RWPE1 (cell line): ENCODE measurements around the gene ENAH.
"Not testable (repeated sequence)": the region's sequence is repeated elsewhere in the genome, so short reads cannot be mapped to it uniquely, and the experiment has no call there.

Experiments
- CTCF ChIA-PET: fragments of 350-600 bp; sonication (Branson Sonifier 250); formaldehyde crosslinking; extraction: SDS; loops from one replicate; lab custom pipeline; 2021; lab: Yijun Ruan, JAX
- POLR2A ChIA-PET: fragments of 400-600 bp; formaldehyde crosslinking; extraction: SDS; loops from one replicate; lab custom pipeline; 2020; ENCODE audit warnings: antibody characterized with exemption; ENCODE audit not compliant: low non-redundant PET; lab: Yijun Ruan, JAX
- DNase-seq: peaks from one replicate; pipeline ENCODE4 v3.0.0; 2012; ENCODE audit warnings: low spot score
- H3K27ac ChIP-seq: fragments of 450-650 bp; 2 replicates; pipeline ENCODE4 v1.5.1; 2017
- CTCF ChIP-seq: fragments of 450-650 bp; conservative IDR thresholded peaks from 2 replicates; pipeline ENCODE4 v1.5.1; 2017; ENCODE audit warnings: low read depth, mild to moderate bottlenecking

The ENAH gene

GRCh38 chr1:225638853-225639252, 14.1 kb downstream of the ENAH start:
- H3K27ac ChIP-seq = no peak overlapping the region
- no peak for TF ChIP-seq CTCF
- DNase-seq = no peak
- ChIA-PET POLR2A (no interaction called here), CTCF (no interaction called here)

GRCh38 chr1:225637651-225638199, 15.2 kb downstream of the ENAH start:
- H3K27ac ChIP-seq = no peak overlapping the region
- no peak for DNase-seq
- TF ChIP-seq CTCF = no peak
- ChIA-PET POLR2A (no interaction called here), CTCF (interaction anchor here (0.6 to 1.0 kb wide), 4 partner anchors 16 to 135 kb away, joined by 3 to 5 read pairs (median 4); no protein-coding TSS in a partner anchor)

- POLR2A ChIA-PET, DNase-seq, H3K27ac ChIP-seq: not testable (repeated sequence)
- CTCF ChIA-PET = interaction anchor here (0.9 to 1.0 kb wide), 2 partner anchors 122 to 136 kb away, joined by 3 to 5 read pairs; no protein-coding TSS in a partner anchor
Observed at GRCh38 chr1:225636992-225637391, 15.9 kb downstream of the ENAH start.

GRCh38 chr1:225635649-225636048, 17.3 kb downstream of the ENAH start:
- CTCF ChIA-PET = no interaction called here
- H3K27ac ChIP-seq = no peak overlapping the region
- TF ChIP-seq CTCF = no peak
- DNase-seq = no peak
- POLR2A ChIA-PET = no interaction called here

GRCh38 chr1:225632836-225633235, 20.1 kb downstream of the ENAH start:
- CTCF ChIA-PET = interaction anchor here (0.6 kb wide), 1 partner anchor 479 kb away, joined by 6 read pairs; no protein-coding TSS in a partner anchor
- DNase-seq, H3K27ac ChIP-seq, POLR2A ChIA-PET: not testable (repeated sequence)

GRCh38 chr1:225631021-225631663, 21.8 kb downstream of the ENAH start:
- ChIA-PET CTCF (no interaction called here), POLR2A (no interaction called here)
- TF ChIP-seq CTCF = no peak
- no peak for DNase-seq
- H3K27ac ChIP-seq = no peak overlapping the region

- H3K27ac ChIP-seq = no peak overlapping the region
- CTCF ChIA-PET = interaction anchor here (0.6 kb wide), 1 partner anchor 143 kb away, joined by 3 read pairs; no protein-coding TSS in a partner anchor
- no peak for TF ChIP-seq CTCF
- no peak for DNase-seq
- POLR2A ChIA-PET = no interaction called here
Observed at GRCh38 chr1:225629483-225629882, 23.4 kb downstream of the ENAH start.

- POLR2A ChIA-PET, H3K27ac ChIP-seq, DNase-seq: not testable (repeated sequence)
- CTCF ChIA-PET = interaction anchor here (0.6 kb wide), 1 partner anchor 143 kb away, joined by 3 read pairs; no protein-coding TSS in a partner anchor
Observed at GRCh38 chr1:225628794-225629193, 24.1 kb downstream of the ENAH start.
